Glutamatergic neuron (in vitro differentiated cells): ENCODE results near the gene NDUFA9. TPM values are rescaled to one million over a fixed set of nuclear protein-coding genes. Genes with fewer than 3 reads are reported as not detected.

Experiments used
- DNase-seq: peaks from one replicate; pipeline ENCODE4 v3.0.0; 2022
- H3K27ac Mint-ChIP-seq: one replicate; pipeline ENCODE4 v1.8.0; 2020; ENCODE audit warnings: mild to moderate bottlenecking, mixed read lengths, inconsistent platforms; ENCODE audit not compliant: unreplicated experiment
- H3K27me3 Mint-ChIP-seq: one replicate; pipeline ENCODE4 v1.8.0; 2020; ENCODE audit warnings: mild to moderate bottlenecking, moderate library complexity, mixed read lengths, inconsistent platforms; ENCODE audit not compliant: unreplicated experiment
- H3K36me3 Mint-ChIP-seq: one replicate; pipeline ENCODE4 v1.8.0; 2020; ENCODE audit warnings: mild to moderate bottlenecking, mixed read lengths, inconsistent platforms; ENCODE audit not compliant: unreplicated experiment
- H3K4me1 Mint-ChIP-seq: one replicate; pipeline ENCODE4 v1.8.0; 2020; ENCODE audit warnings: mild to moderate bottlenecking, low read depth, mixed read lengths, inconsistent platforms; ENCODE audit not compliant: unreplicated experiment
- H3K4me3 Mint-ChIP-seq: one replicate; pipeline ENCODE4 v1.8.0; 2020; ENCODE audit warnings: mild to moderate bottlenecking, mixed read lengths, inconsistent platforms; ENCODE audit not compliant: unreplicated experiment
- H3K9me3 Mint-ChIP-seq: one replicate; pipeline ENCODE4 v1.8.0; 2020; ENCODE audit warnings: mild to moderate bottlenecking, moderate library complexity, mixed read lengths, inconsistent platforms; ENCODE audit not compliant: unreplicated experiment
- total RNA-seq: library from RNA; stranded (reverse); fragmentation: NEBNext Ultra II Directional; extraction: Animal tissue kit (Norgen Biotek cat#: 25700); gene quantifications from one replicate; pipeline ENCODE4 v1.2.1, GENCODE V29; 2021; ENCODE audit not compliant: unreplicated experiment
- TF ChIP-seq, protein P1 (sequence below): fragments of 200-600 bp; sonication (generic); IDR thresholded peaks from one replicate; pipeline ENCODE4 v1.5.0; 2021; ENCODE audit not compliant: partially characterized antibody, unreplicated experiment

NDUFA9 gene
- total RNA-seq, 1 donor from 2014 or later = 130 TPM

DNA sequence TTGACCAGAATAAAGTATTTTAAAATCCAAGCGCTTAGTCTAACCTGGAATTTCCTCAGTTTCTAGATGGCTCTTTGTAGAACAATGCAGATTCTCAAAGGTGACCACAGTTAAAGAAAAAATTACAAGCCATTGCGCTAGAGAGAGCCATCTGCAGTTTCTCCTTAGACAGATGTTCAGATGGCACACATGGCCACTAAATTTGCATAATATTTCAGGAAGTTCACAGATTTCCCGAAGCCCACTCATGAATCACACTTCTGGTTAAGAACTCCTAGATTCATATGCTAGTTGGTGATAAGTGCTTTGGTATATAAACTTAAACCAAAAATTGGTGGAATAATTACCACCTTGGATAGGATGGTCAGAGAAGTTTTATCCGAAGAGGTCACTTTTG is 812 bp upstream of the NDUFA9 start:
- H3K27ac Mint-ChIP-seq = peak overlapping the region; percentile 97
- H3K27me3 Mint-ChIP-seq = peaks cover 4% of the 10 kb centered on the region
- TF ChIP-seq, protein P1, sequence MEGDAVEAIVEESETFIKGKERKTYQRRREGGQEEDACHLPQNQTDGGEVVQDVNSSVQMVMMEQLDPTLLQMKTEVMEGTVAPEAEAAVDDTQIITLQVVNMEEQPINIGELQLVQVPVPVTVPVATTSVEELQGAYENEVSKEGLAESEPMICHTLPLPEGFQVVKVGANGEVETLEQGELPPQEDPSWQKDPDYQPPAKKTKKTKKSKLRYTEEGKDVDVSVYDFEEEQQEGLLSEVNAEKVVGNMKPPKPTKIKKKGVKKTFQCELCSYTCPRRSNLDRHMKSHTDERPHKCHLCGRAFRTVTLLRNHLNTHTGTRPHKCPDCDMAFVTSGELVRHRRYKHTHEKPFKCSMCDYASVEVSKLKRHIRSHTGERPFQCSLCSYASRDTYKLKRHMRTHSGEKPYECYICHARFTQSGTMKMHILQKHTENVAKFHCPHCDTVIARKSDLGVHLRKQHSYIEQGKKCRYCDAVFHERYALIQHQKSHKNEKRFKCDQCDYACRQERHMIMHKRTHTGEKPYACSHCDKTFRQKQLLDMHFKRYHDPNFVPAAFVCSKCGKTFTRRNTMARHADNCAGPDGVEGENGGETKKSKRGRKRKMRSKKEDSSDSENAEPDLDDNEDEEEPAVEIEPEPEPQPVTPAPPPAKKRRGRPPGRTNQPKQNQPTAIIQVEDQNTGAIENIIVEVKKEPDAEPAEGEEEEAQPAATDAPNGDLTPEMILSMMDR = no peak
- no peak for DNase-seq
- no peaks in the 10 kb centered on the region for H3K36me3 Mint-ChIP-seq
- H3K4me3 Mint-ChIP-seq = peak overlapping the region; percentile 89
- peaks cover 29% of the 10 kb centered on the region for H3K4me1 Mint-ChIP-seq
- H3K9me3 Mint-ChIP-seq = no peaks in the 10 kb centered on the region

DNA sequence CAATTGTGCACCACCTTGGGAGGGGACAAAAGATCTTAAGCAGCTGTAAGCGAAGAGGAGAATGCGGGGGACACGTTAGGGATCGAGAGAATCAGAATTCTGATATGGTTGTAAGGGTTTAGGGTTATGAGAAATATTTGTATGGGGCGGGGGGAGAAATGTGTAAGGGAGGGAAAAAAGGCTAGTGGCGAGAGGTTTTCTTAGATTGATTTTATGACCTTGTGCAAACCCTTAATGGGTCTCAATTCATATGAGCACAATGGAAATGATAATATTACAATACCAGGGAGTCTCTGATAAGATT is 396 bp downstream of the NDUFA9 start:
- TF ChIP-seq, protein P1 = no peak
- DNase-seq = no peak
- H3K27ac Mint-ChIP-seq = peak overlapping the region; percentile 97
- peak overlapping the region; percentile 89 for H3K4me3 Mint-ChIP-seq
- H3K4me1 Mint-ChIP-seq = peaks cover 29% of the 10 kb centered on the region
- H3K9me3 Mint-ChIP-seq = no peaks in the 10 kb centered on the region
- no peaks in the 10 kb centered on the region for H3K36me3 Mint-ChIP-seq
- H3K27me3 Mint-ChIP-seq = peaks cover 4% of the 10 kb centered on the region

DNA sequence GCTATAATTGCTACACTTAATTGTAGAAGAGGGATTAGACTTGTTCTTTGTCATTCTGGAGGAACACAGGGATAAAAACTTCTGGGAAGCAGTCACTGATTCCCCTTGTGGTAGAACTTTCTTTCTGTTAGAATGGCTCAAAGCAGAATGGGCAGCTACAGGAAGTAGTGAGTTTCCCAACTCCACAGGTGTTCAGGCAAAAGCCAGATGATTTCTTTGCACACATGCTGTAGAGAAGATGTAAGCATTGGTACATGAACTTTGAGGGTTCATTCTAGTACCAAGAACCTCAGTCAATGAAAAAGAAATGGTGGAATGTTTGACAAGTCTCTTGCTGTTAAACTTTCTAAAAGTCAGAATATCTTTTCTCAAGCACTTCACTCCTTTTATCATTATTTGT is 4.3 kb downstream of the NDUFA9 start:
- Mint-ChIP-seq H3K4me1 (peaks cover 23% of the 10 kb centered on the region), H3K36me3 (no peaks in the 10 kb centered on the region), H3K27me3 (peaks cover 4% of the 10 kb centered on the region), H3K4me3 (no peak overlapping the region), H3K27ac (no peak overlapping the region), H3K9me3 (no peaks in the 10 kb centered on the region)
- no peak for DNase-seq
- TF ChIP-seq, protein P1 = no peak

DNA sequence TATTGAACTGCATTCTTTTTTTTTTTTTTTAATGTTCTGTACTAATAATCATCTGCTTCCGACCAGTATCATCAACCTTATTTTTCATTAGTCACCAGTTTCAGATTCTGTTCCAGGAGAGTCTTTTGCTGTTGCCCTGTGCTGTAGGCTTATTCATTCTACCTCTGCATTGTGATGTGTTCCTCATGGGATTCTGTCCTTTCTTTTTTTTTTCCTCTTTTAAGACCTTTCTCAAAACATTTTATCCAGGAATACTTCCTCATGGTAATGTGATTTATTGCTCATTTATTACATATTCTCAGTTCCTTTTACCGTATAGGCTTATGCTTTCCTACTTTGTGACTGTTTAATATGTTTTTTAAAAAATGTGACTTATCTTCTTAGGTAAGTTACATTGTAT is 4.8 kb downstream of the NDUFA9 start:
- Mint-ChIP-seq H3K4me3 (no peak overlapping the region), H3K36me3 (no peaks in the 10 kb centered on the region), H3K27me3 (peaks cover 4% of the 10 kb centered on the region), H3K4me1 (peaks cover 22% of the 10 kb centered on the region), H3K27ac (no peak overlapping the region), H3K9me3 (no peaks in the 10 kb centered on the region)
- TF ChIP-seq, protein P1 = no peak
- no peak for DNase-seq

DNA sequence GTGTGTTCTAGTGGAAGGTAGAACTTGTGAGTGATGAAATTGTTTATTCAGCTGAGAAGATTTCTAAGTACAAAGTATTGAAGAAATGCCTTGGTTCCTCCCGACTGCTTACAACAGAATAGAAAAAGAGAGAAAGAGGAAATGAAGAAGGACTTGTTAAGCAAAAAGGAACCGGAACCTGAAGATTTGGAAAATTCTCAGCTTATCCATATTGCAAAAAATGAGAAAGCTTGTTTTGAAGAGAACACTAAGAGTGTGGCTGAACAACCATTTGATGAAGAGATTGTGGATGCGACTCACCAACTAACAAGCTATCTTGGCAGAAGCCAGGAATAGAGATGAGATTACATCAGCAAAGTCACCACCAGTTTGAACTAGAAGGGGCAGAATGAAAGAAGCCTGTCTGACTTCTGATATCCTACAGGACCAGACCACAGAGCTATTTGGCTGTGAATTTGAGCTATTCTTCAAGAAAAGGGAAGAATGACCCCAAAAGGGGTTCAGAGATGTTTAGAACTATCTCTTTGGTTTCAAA is 15.1 kb downstream of the NDUFA9 start:
- no peaks in the 10 kb centered on the region for H3K27me3 Mint-ChIP-seq
- TF ChIP-seq, protein P1 = no peak
- DNase-seq = no peak
- H3K4me3 Mint-ChIP-seq = no peak overlapping the region
- no peaks in the 10 kb centered on the region for H3K4me1 Mint-ChIP-seq
- H3K9me3 Mint-ChIP-seq = no peaks in the 10 kb centered on the region
- H3K36me3 Mint-ChIP-seq = peaks cover 14% of the 10 kb centered on the region
- no peak overlapping the region for H3K27ac Mint-ChIP-seq
